Measurements from ENCODE around the gene TMEM121B. TPM values are rescaled to one million over a fixed set of nuclear protein-coding genes. Genes with fewer than 3 reads are reported as not detected.

TMEM121B gene
- total RNA-seq, 1 donor from 2014 or later: 0.48 TPM

DNA sequence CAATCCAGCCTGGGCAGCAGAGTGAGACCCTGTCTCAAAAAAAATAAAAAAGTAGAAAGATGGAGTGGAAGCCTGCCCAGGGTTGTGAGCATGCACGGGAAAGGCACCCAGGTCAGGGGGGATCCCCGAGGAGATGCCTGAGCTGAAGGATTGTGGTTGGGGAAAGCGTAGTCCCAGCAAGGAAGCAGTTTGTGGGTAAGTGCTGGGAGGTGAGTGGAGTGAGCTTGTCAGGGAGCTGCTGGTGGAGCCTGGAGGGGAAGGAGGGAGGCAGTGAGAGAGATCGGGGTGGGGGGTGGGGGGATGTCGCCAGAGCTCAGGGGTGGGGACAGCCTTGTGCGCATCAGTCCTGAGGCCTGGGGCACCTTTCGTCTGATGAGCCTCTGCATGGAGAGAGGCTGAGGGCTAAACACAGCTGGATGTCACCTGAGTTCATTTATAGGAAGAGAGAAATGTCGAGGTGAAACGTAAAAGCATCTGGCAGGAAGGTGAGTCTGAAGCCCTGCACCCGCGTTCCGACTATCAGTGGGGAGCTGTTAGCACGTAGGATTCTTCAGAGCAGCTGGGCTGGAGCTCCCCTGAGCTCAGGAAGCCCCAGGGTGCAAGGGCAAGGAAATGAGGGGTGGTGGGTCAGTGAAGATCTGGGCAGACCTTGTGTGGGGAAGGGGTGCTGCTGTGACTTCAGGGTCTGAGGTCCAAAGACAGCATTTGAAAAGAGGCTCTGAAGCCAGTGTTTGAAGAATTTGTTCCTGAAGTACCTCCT lies 10.2 kb downstream of the TMEM121B start:
- Mint-ChIP-seq H3K4me3 (ENCODE audit: unreplicated experiment) (no peak overlapping the region), H3K9me3 (ENCODE audit: unreplicated experiment) (no peaks in the 10 kb centered on the region), H3K27me3 (ENCODE audit: unreplicated experiment) (no peaks in the 10 kb centered on the region), H3K27ac (ENCODE audit: unreplicated experiment) (no peak overlapping the region), H3K4me1 (ENCODE audit: unreplicated experiment) (no peaks in the 10 kb centered on the region), H3K36me3 (ENCODE audit: unreplicated experiment) (peaks cover 5% of the 10 kb centered on the region)
- TF ChIP-seq, protein P1, sequence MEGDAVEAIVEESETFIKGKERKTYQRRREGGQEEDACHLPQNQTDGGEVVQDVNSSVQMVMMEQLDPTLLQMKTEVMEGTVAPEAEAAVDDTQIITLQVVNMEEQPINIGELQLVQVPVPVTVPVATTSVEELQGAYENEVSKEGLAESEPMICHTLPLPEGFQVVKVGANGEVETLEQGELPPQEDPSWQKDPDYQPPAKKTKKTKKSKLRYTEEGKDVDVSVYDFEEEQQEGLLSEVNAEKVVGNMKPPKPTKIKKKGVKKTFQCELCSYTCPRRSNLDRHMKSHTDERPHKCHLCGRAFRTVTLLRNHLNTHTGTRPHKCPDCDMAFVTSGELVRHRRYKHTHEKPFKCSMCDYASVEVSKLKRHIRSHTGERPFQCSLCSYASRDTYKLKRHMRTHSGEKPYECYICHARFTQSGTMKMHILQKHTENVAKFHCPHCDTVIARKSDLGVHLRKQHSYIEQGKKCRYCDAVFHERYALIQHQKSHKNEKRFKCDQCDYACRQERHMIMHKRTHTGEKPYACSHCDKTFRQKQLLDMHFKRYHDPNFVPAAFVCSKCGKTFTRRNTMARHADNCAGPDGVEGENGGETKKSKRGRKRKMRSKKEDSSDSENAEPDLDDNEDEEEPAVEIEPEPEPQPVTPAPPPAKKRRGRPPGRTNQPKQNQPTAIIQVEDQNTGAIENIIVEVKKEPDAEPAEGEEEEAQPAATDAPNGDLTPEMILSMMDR (IDR thresholded peaks at IDR 0.05): no peak
- DNase-seq (ENCODE audit: extremely low spot score, unreplicated experiment): no peak

DNA sequence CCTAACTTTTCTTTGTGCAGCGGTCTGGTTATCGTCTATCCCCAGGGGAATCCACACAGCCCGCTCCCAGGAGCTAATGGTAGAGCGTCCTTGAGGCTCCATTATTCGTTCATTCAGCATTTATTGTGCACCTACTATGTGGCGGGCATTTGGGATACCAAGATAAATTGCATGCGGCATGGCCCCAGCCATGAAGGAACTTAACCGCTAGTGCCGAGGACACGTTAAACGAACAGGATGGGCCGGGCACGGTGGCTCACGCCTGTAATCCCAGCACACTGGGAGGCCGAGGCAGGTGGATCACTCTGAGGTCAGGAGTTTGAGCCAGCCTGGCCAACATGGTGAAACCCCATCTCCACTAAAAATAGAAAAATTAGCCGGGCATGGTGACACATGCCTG lies 11.2 kb downstream of the TMEM121B start:
- TF ChIP-seq, protein P1 (IDR thresholded peaks at IDR 0.05): no peak
- Mint-ChIP-seq H3K27me3 (ENCODE audit: unreplicated experiment) (no peaks in the 10 kb centered on the region), H3K27ac (ENCODE audit: unreplicated experiment) (no peak overlapping the region), H3K9me3 (ENCODE audit: unreplicated experiment) (no peaks in the 10 kb centered on the region), H3K36me3 (ENCODE audit: unreplicated experiment) (peaks cover 6% of the 10 kb centered on the region), H3K4me1 (ENCODE audit: unreplicated experiment) (no peaks in the 10 kb centered on the region), H3K4me3 (ENCODE audit: unreplicated experiment) (no peak overlapping the region)
- DNase-seq (ENCODE audit: extremely low spot score, unreplicated experiment): no peak

DNA sequence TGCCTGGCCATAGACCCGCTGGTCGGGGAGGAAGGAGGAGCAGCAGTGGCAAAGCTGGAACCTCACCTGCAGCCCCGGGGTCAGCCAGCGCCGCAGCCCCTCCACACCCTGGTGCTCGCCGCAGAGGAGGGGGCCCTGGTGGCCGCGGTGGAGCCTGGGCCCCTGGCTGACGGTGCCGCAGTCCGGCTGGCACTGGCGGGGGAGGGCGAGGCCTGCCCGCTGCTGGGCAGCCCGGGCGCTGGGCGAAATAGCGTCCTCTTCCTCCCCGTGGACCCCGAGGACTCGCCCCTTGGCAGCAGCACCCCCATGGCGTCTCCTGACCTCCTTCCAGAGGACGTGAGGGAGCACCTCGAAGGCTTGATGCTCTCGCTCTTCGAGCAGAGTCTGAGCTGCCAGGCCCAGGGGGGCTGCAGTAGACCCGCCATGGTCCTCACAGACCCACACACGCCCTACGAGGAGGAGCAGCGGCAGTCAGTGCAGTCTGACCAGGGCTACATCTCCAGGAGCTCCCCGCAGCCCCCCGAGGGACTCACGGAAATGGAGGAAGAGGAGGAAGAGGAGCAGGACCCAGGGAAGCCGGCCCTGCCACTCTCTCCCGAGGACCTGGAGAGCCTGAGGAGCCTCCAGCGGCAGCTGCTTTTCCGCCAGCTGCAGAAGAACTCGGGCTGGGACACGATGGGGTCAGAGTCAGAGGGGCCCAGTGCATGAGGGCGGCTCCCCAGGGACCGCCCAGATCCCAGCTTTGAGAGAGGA lies 11.9 kb downstream of the TMEM121B start:
- H3K36me3 Mint-ChIP-seq (ENCODE audit: unreplicated experiment): peaks cover 8% of the 10 kb centered on the region
- DNase-seq (ENCODE audit: extremely low spot score, unreplicated experiment): no peak

GRCh38 chr22:17108256-17109112 lies 12.7 kb downstream of the TMEM121B start:
- H3K4me1 Mint-ChIP-seq (ENCODE audit: unreplicated experiment): no peaks in the 10 kb centered on the region
- no peak for DNase-seq (ENCODE audit: extremely low spot score, unreplicated experiment)
- H3K4me3 Mint-ChIP-seq (ENCODE audit: unreplicated experiment): no peak overlapping the region
- H3K9me3 Mint-ChIP-seq (ENCODE audit: unreplicated experiment): no peaks in the 10 kb centered on the region
- peaks cover 8% of the 10 kb centered on the region for H3K36me3 Mint-ChIP-seq (ENCODE audit: unreplicated experiment)
- no peak overlapping the region for H3K27ac Mint-ChIP-seq (ENCODE audit: unreplicated experiment)
- H3K27me3 Mint-ChIP-seq (ENCODE audit: unreplicated experiment): no peaks in the 10 kb centered on the region
- TF ChIP-seq, protein P1 (IDR thresholded peaks at IDR 0.05): no peak

More for the DNA sequence above, 11.9 kb downstream of the TMEM121B start:
- Mint-ChIP-seq H3K27me3 (ENCODE audit: unreplicated experiment) (no peaks in the 10 kb centered on the region), H3K27ac (ENCODE audit: unreplicated experiment) (no peak overlapping the region), H3K4me3 (ENCODE audit: unreplicated experiment) (no peak overlapping the region), H3K9me3 (ENCODE audit: unreplicated experiment) (no peaks in the 10 kb centered on the region), H3K4me1 (ENCODE audit: unreplicated experiment) (no peaks in the 10 kb centered on the region)
- TF ChIP-seq, protein P1 (IDR thresholded peaks at IDR 0.05): no peak

GRCh38 chr22:17107547-17107810 lies 13.7 kb downstream of the TMEM121B start:
- Mint-ChIP-seq H3K27ac (ENCODE audit: unreplicated experiment) (no peak overlapping the region), H3K4me3 (ENCODE audit: unreplicated experiment) (no peak overlapping the region), H3K9me3 (ENCODE audit: unreplicated experiment) (no peaks in the 10 kb centered on the region), H3K36me3 (ENCODE audit: unreplicated experiment) (peaks cover 8% of the 10 kb centered on the region), H3K27me3 (ENCODE audit: unreplicated experiment) (no peaks in the 10 kb centered on the region), H3K4me1 (ENCODE audit: unreplicated experiment) (no peaks in the 10 kb centered on the region)
- TF ChIP-seq, protein P1 (IDR thresholded peaks at IDR 0.05): no peak
- no peak for DNase-seq (ENCODE audit: extremely low spot score, unreplicated experiment)
